ENCODE measurements around the gene FLRT3. TPM values are rescaled to one million over a fixed set of nuclear protein-coding genes. Genes with fewer than 3 reads are reported as not detected.

Gene FLRT3
- 100 to 1,000 TPM; 125 to 197 (median 173) TPM for polyA plus RNA-seq (ENCODE audit: insufficient read length in 3 of 3)
- long read RNA-seq, donor 1, full-length matches to known transcripts: 23 of 29 reads
- long read RNA-seq, donor 1, partial matches to known transcripts: 6 of 29 reads
- long read RNA-seq, donor 1, other reads (novel, unspliced or antisense): 0 of 29 reads
- long read RNA-seq, donor 2, full-length matches to known transcripts: 39 of 39 reads
- long read RNA-seq, donor 2, partial matches to known transcripts: 0 of 39 reads
- long read RNA-seq, donor 2, other reads (novel, unspliced or antisense): 0 of 39 reads
- long read RNA-seq, donor 3, full-length matches to known transcripts: 25 of 59 reads
- long read RNA-seq, donor 3, partial matches to known transcripts: 26 of 59 reads
- long read RNA-seq, donor 3, other reads (novel, unspliced or antisense): 8 of 59 reads
- long read RNA-seq, donor 4, full-length matches to known transcripts: 20 of 20 reads
- long read RNA-seq, donor 4, partial matches to known transcripts: 0 of 20 reads
- long read RNA-seq, donor 4, other reads (novel, unspliced or antisense): 0 of 20 reads
- long read RNA-seq, donor 5, full-length matches to known transcripts: 9 of 9 reads
- long read RNA-seq, donor 5, partial matches to known transcripts: 0 of 9 reads
- long read RNA-seq, donor 5, other reads (novel, unspliced or antisense): 0 of 9 reads
- long read RNA-seq, donor 6, full-length matches to known transcripts: 46 of 46 reads
- long read RNA-seq, donor 6, partial matches to known transcripts: 0 of 46 reads
- long read RNA-seq, donor 6, other reads (novel, unspliced or antisense): 0 of 46 reads
- long read RNA-seq, donor 7, full-length matches to known transcripts: 34 of 34 reads
- long read RNA-seq, donor 7, partial matches to known transcripts: 0 of 34 reads
- long read RNA-seq, donor 7, other reads (novel, unspliced or antisense): 0 of 34 reads
- long read RNA-seq, donor 8, full-length matches to known transcripts: 9 of 9 reads
- long read RNA-seq, donor 8, partial matches to known transcripts: 0 of 9 reads
- long read RNA-seq, donor 8, other reads (novel, unspliced or antisense): 0 of 9 reads
- long read RNA-seq, donor 9, full-length matches to known transcripts: 48 of 48 reads
- long read RNA-seq, donor 9, partial matches to known transcripts: 0 of 48 reads
- long read RNA-seq, donor 9, other reads (novel, unspliced or antisense): 0 of 48 reads
- long read RNA-seq, donor 10, full-length matches to known transcripts: 41 of 41 reads
- long read RNA-seq, donor 10, partial matches to known transcripts: 0 of 41 reads
- long read RNA-seq, donor 10, other reads (novel, unspliced or antisense): 0 of 41 reads
- long read RNA-seq, donor 11, full-length matches to known transcripts: 20 of 20 reads
- long read RNA-seq, donor 11, partial matches to known transcripts: 0 of 20 reads
- long read RNA-seq, donor 11, other reads (novel, unspliced or antisense): 0 of 20 reads
- long read RNA-seq, donor 12, full-length matches to known transcripts: 48 of 54 reads
- long read RNA-seq, donor 12, partial matches to known transcripts: 0 of 54 reads
- long read RNA-seq, donor 12, other reads (novel, unspliced or antisense): 6 of 54 reads
- long read RNA-seq, donor 13, full-length matches to known transcripts: 17 of 17 reads
- long read RNA-seq, donor 13, partial matches to known transcripts: 0 of 17 reads
- long read RNA-seq, donor 13, other reads (novel, unspliced or antisense): 0 of 17 reads
- long read RNA-seq, donor 14, full-length matches to known transcripts: 61 of 70 reads
- long read RNA-seq, donor 14, partial matches to known transcripts: 9 of 70 reads
- long read RNA-seq, donor 14, other reads (novel, unspliced or antisense): 0 of 70 reads
- long read RNA-seq, donor 15, full-length matches to known transcripts: 28 of 28 reads
- long read RNA-seq, donor 15, partial matches to known transcripts: 0 of 28 reads
- long read RNA-seq, donor 15, other reads (novel, unspliced or antisense): 0 of 28 reads
- long read RNA-seq, donor 16, full-length matches to known transcripts: 45 of 45 reads
- long read RNA-seq, donor 16, partial matches to known transcripts: 0 of 45 reads
- long read RNA-seq, donor 16, other reads (novel, unspliced or antisense): 0 of 45 reads

DNA sequence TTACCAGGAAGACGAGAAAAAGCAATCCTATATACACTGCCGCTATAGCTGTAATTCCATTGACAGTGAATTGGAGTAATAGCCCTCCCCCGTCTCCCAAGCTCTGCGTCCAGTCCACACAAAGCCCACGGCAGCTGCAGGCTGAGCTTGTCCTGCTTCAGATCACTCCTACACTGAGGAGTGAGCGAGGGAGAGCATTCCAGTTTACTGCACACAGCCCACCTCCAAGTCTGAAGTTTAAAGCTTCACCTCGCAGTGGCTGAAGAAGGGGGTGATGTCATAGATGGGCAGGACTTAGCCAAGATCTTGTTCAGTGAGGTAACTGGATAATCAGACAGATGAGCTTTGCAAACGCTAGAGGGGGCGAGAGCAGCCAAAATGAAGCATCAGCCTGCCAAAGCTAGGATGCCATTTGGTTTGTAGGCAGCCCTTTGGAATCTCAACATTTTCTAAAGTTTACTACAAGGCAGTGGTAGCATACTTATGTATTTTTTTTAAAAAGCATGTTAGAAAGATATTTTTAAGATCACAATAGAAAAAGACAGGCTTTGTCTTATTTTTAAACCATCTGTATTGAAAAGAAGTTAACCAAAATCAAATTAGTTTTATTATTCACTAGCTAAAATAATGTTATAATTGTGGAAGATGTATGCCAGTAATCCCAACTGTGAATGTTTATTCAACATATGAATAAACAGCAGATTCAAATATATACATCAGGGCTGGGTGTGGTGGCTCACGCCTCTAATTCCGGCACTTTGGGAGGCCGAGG is at the start of gene FLRT3:
Gene FLRT3, minus strand, starts transcription at position 213 of the 772 bp plus-strand sequence. CDS start 10,106 bp downstream, outside the sequence.
- DNase-seq: peak; percentile 97

DNA sequence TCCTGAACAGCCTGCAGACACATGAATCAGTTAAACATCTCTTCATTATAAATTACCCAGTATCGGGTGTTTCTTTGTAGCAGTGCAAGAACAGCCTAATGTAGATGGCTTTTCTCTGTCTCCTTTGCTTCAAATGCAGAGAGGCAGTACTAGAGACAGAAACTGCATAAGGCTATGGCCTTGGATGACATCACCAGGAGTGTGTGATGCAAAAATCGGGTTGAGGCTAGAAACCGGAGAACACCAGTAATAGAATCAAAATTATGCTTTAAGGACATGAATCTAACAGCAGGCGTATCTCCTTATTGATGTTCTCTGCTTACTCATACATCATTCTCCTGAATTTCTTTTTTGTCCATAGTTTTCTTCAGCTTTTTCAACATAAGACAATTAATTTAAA is 49.3 kb upstream of the FLRT3 start:
- DNase-seq: no peak

DNA sequence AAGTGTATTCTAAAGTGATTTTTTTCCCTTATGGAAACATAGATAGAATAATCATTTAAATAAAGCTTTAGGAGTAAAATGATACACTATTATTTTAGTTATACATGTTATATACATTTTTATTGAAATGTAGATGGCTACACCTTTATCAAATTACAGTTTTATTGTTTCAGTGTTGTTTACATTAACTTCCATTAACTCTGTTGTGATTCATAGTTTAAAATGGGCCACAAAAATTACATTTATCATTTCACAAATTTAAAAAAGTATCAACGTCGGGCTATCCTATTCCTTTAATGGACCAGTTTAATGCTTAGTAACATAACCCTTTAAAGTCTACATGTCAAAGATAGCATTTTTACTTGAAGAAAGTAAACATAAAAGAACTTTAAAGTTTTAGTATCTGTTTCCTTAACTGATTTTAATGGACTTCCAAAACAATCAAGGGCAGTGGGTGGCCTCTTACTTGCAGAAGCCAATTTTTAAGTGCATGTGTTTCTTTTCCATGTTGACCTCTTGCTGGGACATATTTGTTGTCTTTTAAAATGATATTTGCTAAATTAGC is 47.8 kb upstream of the FLRT3 start:
- DNase-seq: no peak

DNA sequence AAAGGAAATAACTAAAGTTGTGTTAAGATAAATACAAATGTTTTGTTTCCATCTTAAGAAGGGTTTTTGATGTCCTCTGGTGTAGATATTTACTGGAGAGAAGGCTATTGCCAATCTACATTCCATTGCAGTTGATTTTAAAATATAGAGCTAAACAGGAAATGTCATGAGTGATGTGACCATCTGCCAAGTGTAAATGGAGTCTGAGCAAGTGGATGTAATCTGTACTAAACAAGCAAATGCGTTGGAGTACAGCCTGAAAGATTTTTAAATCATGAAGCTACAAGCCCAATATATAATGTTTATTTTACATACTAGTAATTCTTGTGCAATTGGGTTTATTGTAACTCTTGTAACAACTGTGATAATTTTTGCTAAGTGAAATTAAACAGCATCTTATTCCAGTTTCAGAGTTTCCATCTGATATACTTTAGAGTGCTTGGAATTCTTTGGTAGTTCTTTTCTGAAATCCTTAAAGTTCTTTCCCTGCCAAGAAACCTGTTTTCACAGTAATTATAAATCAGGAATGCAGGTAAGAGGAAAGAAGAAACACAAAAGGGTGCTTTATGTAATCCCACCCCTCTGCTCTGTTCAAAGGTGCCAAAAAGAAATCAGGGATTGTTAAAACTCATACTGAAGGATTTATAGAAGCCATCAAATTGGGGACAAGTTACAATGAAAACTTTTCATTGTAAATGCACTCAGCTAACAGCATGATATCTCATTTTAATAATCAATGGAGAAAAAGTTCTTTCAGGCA is 47.2 kb upstream of the FLRT3 start:
- DNase-seq: no peak

DNA sequence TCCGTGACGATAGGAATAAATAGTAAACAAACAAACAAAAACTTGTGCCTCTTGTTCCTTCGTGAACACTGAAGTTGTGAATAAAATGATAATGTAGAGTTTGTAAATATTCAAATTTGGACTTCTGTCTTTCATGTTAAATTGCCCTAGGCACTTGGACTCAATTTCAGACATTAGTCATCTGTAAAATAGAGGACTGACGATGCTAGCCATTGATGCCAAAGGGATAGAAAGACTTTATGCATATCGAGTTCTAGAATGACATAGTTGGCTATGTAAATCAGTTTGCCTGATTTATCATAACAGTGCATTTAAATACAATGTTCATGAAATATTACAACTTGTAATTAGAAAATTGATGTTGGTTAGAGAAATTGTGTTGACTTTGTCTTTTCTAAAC is 45.9 kb upstream of the FLRT3 start:
- DNase-seq: no peak

DNA sequence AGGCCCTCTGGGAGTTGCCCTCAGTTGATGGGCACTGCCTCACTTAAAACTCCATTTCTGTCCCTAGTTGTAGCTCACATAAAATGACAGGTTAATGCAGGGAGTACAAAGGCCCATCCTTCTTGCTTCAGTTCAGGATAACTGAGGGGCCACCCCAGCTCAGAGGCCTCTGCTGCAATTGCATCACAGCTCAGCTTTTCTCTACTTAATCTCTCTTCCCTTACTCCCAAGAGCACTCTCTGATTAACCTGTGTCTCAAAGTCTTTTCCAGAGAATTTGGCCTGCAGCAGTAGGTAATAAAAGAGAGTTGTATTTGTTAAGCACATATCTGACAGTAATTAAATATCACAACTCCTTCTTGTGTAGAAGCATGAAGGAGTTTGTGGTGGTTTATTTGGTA is 40.9 kb upstream of the FLRT3 start:
- no peak for DNase-seq

DNA sequence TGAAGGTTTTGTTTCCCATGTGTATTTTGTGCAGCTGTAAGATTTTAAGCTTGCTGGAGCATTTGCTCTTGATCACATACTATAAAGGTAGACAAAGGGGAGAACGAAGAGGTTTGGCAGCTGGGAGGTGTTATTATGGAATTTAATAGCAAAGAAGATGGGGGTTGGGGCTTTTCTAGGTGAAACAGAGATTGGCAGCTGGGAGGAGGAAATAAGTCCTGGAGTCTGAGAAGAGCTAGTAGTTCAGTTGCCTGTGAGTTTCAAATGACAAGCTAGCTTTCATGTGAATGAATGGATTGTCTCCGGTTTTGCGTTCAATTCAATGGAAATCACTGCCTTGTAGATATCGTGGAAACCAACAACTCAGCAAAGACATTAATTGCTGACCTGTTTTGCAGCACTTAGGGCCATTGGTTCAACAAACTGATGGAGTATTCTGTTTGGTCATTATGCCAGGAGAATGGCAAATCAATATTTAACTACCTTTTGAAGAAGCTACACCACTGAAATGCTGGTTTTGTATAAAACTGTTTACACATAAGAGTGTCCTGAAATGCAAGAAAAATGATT is 38.1 kb upstream of the FLRT3 start:
- no peak for DNase-seq

DNA sequence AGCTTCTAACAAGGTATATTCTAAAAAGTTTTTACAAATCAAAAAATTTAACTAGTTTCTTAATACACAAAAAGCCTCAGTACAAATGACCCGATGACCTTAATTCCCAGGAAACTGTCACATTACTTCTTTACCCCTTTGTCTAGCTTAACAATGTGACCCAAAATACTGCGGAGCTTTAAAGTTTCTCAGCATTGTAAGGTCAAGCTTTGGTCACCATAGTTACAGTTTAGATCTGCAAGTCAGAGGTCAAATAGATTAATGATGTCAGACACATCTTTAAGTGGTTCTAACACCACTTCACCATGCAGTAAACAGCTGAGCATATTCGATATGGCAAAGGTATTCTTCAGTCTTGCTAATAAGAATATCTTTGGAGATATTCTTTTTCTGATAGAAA is 36.8 kb upstream of the FLRT3 start:
- no peak for DNase-seq

DNA sequence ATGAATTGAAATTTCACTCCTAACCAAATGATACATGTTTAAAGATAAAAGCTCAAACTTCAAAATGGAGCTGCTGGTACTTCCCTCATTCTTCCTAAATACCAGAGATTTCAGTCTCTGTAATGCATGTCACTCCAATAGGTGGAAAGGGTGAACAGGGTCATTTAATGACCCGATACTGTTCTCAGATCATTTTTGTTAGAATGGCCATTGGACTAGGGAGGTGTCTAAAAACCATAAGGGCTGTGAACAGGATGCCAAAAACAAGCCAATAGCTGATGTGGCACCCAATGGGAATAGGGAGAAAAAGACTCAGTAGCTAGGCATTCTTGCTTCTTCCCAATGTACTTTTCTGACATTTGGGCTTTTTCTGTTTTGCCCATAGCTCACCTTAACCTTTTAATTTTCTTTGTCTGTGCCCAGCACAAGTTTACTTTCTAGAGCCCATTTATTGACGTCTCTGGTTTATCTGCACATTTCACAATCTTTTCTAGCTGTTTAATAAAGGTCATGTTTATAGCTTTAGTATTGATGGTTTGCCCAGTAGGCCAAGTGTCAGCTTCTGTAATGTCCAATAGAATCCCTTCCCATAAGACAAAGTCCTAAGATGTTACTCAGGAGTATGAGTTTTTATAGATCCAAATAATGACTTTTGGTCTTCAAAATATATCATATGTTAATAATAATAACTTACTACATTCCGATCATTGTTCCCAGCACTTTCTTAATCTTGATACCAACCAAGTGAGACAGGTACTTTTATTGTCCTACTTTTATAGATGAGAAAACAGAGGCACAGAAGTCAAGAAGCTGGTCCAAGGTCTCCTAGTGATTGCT is 24.3 kb upstream of the FLRT3 start:
- no peak for DNase-seq

DNA sequence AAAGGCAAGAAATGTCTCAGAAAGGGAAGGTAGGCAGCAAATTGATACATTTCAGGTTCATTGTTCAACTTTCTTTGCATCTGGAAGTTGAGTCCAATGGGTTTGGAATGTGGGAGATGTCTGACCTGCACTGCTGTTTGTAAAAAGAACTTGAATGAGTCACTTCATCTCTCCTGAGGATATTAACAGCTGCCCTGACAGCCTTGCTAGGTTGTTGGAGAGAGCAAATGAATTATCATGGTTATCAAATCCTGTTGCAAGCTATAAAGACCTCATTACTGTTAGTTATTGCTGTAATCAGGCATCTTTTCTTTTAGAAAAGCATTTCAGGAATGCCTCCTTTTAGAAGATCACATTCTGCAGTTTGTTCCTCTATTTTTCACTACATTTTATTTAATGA is 23.0 kb upstream of the FLRT3 start:
- DNase-seq: no peak

DNA sequence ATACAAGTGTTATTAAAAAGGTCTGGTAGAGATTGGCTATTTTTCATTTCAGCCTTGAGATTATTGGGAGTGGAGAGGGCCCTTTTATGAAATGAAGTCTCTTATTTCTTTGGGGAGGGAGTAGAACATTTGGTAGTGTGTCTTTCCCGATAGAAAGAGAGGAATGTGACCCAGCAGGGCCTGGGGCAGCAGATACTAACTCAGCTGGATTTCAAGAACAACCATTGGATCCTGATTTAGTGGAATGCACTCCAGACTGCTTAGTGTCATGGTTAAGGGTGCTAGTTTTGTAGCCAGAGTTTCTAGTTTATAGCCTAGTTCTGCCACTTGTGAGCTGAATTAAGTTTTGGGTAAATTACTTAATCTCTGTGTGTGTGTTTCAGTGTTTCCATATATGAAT is 18.4 kb upstream of the FLRT3 start:
- DNase-seq: no peak

DNA sequence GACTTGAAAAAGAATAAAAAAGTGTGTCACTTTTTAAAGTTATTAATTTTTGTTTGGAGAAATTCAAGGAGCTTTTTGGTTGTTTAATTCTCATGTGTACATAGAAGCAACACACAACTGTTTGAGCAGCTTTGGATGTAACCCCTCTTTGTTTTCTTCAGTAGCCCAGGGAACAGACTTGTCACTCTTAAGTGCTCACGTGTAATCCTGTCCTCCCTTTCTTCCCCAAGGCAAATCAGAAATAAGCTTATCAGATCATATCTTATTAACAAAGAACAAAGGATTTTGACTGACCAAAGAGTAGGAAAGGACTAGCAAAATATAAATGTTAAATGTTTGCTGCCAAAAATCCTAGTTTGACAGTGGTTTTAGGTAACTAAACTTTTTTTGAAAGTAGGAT is 7.3 kb upstream of the FLRT3 start:
- DNase-seq: no peak

DNA sequence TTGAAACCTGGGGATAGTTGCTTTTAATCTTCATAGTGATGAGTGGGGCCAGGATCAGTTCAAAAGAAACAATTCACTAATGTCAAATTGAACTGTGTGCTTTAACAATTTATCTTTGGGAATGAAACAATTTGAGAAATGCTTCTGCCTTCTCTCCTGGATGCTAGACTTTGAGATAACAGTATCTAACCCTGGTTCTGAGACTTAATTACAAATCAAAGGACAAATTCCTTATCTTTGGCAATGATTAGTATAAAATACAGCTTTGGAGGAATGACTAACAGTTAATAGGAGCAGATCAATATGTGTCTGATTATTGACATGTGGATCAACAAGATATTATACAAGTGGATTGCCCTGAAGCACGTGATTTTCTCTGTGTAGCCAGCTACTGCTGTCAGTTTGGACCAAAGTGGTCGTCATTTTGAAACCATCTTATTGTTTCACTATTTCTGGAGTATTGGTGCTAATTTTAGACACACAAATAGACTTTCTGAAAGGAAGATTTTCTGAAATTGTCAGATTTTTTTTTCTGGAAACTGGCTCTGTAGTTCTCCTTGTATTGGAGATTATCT is 6.2 kb upstream of the FLRT3 start:
- no peak for DNase-seq

DNA sequence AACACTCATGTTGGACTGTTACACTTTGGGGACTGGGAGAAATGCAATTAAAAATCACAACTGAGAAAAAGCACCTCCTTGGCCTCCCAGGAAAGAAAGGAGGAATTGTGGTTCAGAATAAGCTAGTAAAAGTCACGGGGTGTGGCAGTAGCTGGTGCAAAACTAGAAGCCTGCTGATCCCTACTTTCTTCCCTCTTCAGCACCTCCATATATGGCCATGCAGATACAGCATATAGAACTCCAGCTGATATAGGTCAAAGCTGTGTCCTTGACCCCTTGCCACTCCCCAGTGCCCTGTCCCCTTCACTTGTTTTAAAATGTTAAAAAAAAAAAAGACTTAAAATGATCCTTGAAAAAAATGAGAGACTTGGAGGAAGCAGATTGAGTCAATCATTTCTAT is 5.5 kb upstream of the FLRT3 start:
- no peak for DNase-seq

DNA sequence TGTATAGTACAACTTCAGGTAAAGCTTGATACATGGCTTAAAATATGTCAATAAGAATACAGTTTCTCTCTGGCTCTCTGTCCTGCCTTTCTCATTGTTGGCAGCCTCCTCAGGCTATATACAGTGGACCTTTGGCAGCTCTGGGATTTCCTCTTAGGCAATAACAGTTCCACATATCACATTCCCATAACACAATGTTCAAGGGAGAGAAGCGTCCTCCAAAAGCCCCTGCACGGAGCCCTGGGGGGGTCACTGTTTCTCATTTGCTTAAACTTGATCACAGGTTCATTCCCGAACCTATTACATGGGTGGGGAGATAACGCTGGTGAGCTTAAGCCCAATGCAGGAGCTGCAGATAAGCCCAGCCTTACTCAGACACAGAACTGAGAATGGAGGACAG is 4.4 kb upstream of the FLRT3 start:
- DNase-seq: no peak

DNA sequence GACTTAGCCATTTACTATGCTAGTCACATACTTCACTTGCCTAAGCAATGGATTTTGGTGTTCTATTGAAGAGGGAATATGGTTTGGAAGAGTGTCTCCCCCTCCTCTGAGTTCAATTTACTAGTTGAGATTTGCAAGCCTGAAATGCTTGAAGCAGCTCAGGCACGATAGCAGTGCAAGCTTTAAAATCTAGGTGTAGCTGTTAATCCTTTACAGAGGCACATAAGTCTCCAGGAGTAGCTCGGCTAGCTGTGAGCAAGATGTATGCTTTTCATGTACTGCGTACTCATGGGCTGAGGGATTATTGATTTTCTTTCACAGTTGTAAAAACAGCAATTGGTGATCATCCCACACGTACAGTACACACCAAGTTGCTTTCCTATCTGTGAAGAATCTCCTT is 726 bp downstream of the FLRT3 start:
- DNase-seq: peak; percentile 61

DNA sequence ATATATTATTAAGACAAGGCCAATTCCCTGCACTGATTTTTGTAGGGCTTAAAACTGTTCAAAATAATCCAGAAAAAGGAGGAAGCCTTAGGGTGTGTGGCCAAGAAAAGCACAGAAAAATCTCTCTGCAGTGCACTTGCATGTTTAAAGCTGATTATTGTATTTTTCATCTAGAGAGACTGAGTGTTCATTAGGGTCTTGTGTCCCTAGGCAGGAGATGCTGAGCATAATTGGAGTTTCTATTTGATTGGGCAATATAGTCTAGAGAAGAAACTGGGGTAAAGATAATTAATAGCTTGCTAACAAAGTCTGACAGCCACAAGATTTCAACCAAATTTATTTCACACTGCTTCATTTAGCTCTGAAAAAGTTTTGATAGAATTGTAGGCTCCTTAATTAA is 2.4 kb downstream of the FLRT3 start:
- no peak for DNase-seq
